ENCODE data around the gene EXOC4.

DNA sequence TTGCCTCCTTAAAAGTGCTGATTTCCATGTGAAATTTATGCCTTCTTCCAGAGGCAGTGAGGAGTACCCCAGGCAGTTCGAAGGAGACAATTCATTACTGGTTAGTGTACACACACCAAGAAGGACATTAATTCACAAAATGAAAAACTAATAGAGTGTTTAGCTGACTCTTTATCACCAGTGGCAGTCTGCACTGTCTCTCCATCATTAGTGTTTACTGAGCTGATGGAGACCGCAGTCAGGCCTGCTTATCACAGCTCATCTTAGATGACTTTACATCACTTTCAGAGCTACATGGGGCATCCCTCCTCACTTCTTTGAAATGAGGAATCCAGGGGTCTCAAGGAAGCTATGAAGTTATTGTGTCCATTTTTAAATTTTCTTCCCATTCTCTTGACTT is 718.7 kb downstream of the EXOC4 start:
- TF ChIP-seq, protein P1, sequence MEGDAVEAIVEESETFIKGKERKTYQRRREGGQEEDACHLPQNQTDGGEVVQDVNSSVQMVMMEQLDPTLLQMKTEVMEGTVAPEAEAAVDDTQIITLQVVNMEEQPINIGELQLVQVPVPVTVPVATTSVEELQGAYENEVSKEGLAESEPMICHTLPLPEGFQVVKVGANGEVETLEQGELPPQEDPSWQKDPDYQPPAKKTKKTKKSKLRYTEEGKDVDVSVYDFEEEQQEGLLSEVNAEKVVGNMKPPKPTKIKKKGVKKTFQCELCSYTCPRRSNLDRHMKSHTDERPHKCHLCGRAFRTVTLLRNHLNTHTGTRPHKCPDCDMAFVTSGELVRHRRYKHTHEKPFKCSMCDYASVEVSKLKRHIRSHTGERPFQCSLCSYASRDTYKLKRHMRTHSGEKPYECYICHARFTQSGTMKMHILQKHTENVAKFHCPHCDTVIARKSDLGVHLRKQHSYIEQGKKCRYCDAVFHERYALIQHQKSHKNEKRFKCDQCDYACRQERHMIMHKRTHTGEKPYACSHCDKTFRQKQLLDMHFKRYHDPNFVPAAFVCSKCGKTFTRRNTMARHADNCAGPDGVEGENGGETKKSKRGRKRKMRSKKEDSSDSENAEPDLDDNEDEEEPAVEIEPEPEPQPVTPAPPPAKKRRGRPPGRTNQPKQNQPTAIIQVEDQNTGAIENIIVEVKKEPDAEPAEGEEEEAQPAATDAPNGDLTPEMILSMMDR (IDR thresholded peaks at IDR 0.05; ENCODE audit: low read depth, low read length, poor library complexity, severe bottlenecking): no peak
- TF ChIP-seq EZH2phosphoT487 (IDR thresholded peaks at IDR 0.05; ENCODE audit: borderline replicate concordance, low read length): no peak

Measured in DOHH2 (cell line).